ENCODE results near the gene PCBD1. TPM values are rescaled to one million over a fixed set of nuclear protein-coding genes. Genes with fewer than 3 reads are reported as not detected.

Gene PCBD1
- total RNA-seq, 1 experiment from 2014 or later = 163 TPM

- no peak overlapping the region for H2AFZ ChIP-seq (ENCODE audit: low read depth, low read length, poor library complexity, severe bottlenecking)
- BruUV-seq (replicated peaks) = no TSS peak
- no peak overlapping the region for H3K27ac ChIP-seq (ENCODE audit: low read depth, low read length)
- H3K9ac ChIP-seq (ENCODE audit: low read length) = no peak overlapping the region
- POLR2A ChIA-PET = no interaction called here
- no peak overlapping the region for H3K4me3 ChIP-seq (replicated peaks in 1 of 2; ENCODE audit: low read depth in 1 of 2, low read length in 2 of 2)
- H3K9me2 ChIP-seq (ENCODE audit: insufficient read depth) = no peaks in the 10 kb centered on the region
- CTCF ChIA-PET = interaction anchor here (1.1 kb wide), 1 partner anchor 379 kb away, joined by 3 read pairs; no protein-coding TSS in a partner anchor
- no peaks in the 10 kb centered on the region for H3K79me2 ChIP-seq (ENCODE audit: insufficient read depth, low read length)
- no peak for ATAC-seq
- no peak overlapping the region for H3K4me2 ChIP-seq (ENCODE audit: low read length)
- no peaks in the 10 kb centered on the region for H4K20me1 ChIP-seq (ENCODE audit: insufficient read depth)
- peaks cover 0 to 9% of the 10 kb centered on the region in 2 experiments; a peak in 1 of 4 replicates for H3K4me1 ChIP-seq (ENCODE audit: control insufficient read depth in 1 of 2, insufficient read depth in 2 of 2, low read length in 2 of 2)
- no peaks in the 10 kb centered on the region for H3K36me3 ChIP-seq (ENCODE audit: control insufficient read depth in 1 of 2, insufficient read depth in 2 of 2, low read length in 2 of 2)
- RAD21 ChIA-PET (ENCODE audit: low non-redundant PET in 1 of 2, low total read pairs in 2 of 2, uncharacterized antibody in 2 of 2, unreplicated experiment in 2 of 2) = no interaction called here
- no peak for DNase-seq (ENCODE audit: low read depth, low spot score)
- H3K27me3 ChIP-seq (ENCODE audit: insufficient read depth, low read length) = no peaks in the 10 kb centered on the region
- intact Hi-C loops (cut with micrococcal nuclease) = no loop called here
- H3K9me3 ChIP-seq (ENCODE audit: control insufficient read depth in 1 of 2, insufficient read depth in 1 of 2, low read depth in 1 of 2, low read length in 2 of 2) = no peaks in the 10 kb centered on the region
- TF ChIP-seq CBX3 (IDR thresholded peaks at IDR 0.05; ENCODE audit: low read depth) = no peak
- TF ChIP-seq EZH2 (IDR thresholded peaks at IDR 0.05) = no peak
- no peak for TF ChIP-seq ATF3 (IDR thresholded peaks at IDR 0.05)
Measured at GRCh38 chr10:70906031-70906783, 17.8 kb upstream of the PCBD1 start.

GRCh38 chr10:70905071-70906021 is 17.0 kb upstream of the PCBD1 start:
- H3K9ac ChIP-seq (ENCODE audit: low read length) = no peak overlapping the region
- no peak overlapping the region for H3K27ac ChIP-seq (ENCODE audit: low read depth, low read length)
- CTCF ChIA-PET = interaction anchor here (0.7 kb wide), 1 partner anchor 16 kb away, joined by 3 read pairs; no protein-coding TSS in a partner anchor
- no peaks in the 10 kb centered on the region for H3K9me2 ChIP-seq (ENCODE audit: insufficient read depth)
- ATAC-seq (no peak), DNase-seq (ENCODE audit: low read depth, low spot score) (no peak)
- H3K27me3 ChIP-seq (ENCODE audit: insufficient read depth, low read length) = no peaks in the 10 kb centered on the region
- peaks cover 0 to 9% of the 10 kb centered on the region in 2 experiments; a peak in 1 of 4 replicates for H3K4me1 ChIP-seq (ENCODE audit: control insufficient read depth in 1 of 2, insufficient read depth in 2 of 2, low read length in 2 of 2)
- intact Hi-C loops (cut with micrococcal nuclease) = no loop called here
- TF ChIP-seq EGR1 (IDR thresholded peaks at IDR 0.05; ENCODE audit: low read depth) = no peak
- no peaks in the 10 kb centered on the region for H3K79me2 ChIP-seq (ENCODE audit: insufficient read depth, low read length)
- H4K20me1 ChIP-seq (ENCODE audit: insufficient read depth) = no peaks in the 10 kb centered on the region
- H3K4me3 ChIP-seq (replicated peaks in 1 of 2; ENCODE audit: low read depth in 1 of 2, low read length in 2 of 2) = no peak overlapping the region
- no TSS peak for BruUV-seq (replicated peaks)
- H3K4me2 ChIP-seq (ENCODE audit: low read length) = no peak overlapping the region
- POLR2A ChIA-PET = no interaction called here
- RAD21 ChIA-PET (ENCODE audit: low non-redundant PET in 1 of 2, low total read pairs in 2 of 2, uncharacterized antibody in 2 of 2, unreplicated experiment in 2 of 2) = interaction anchor here in 1 of 2 experiments (1.4 kb wide), 1 partner anchor 365 kb away, joined by 4 read pairs; no protein-coding TSS in a partner anchor
- H3K9me3 ChIP-seq (ENCODE audit: control insufficient read depth in 1 of 2, insufficient read depth in 1 of 2, low read depth in 1 of 2, low read length in 2 of 2) = no peaks in the 10 kb centered on the region
- H2AFZ ChIP-seq (ENCODE audit: low read depth, low read length, poor library complexity, severe bottlenecking) = no peak overlapping the region
- H3K36me3 ChIP-seq (ENCODE audit: control insufficient read depth in 1 of 2, insufficient read depth in 2 of 2, low read length in 2 of 2) = no peaks in the 10 kb centered on the region
